Activated T-helper 1 cell treated with Interleukin-2 at 50 U/mL for 16 hours (primary cell): ENCODE results near the gene PTPN1.
"Not testable (repeated sequence)": the region's sequence is repeated elsewhere in the genome, so short reads cannot be mapped to it uniquely, and the experiment has no call there.

Source experiments
- DNase-seq: peaks from one replicate; pipeline ENCODE4 v3.0.0-alpha.2; 2020; ENCODE audit warnings: low read depth

PTPN1 gene

GRCh38 chr20:50532221-50532620 lies 22.0 kb downstream of the PTPN1 start:
- no peak for DNase-seq

GRCh38 chr20:50533061-50533460 lies 22.9 kb downstream of the PTPN1 start:
- DNase-seq, result no peak

- no peak for DNase-seq
Measured at GRCh38 chr20:50533464-50533863, 23.3 kb downstream of the PTPN1 start.

- no peak for DNase-seq
Measured at GRCh38 chr20:50534567-50534966, 24.4 kb downstream of the PTPN1 start.

- DNase-seq, result no peak
Measured at GRCh38 chr20:50535162-50535561, 25.0 kb downstream of the PTPN1 start.

- DNase-seq, result no peak
Measured at GRCh38 chr20:50536333-50536732, 26.1 kb downstream of the PTPN1 start.

DNA sequence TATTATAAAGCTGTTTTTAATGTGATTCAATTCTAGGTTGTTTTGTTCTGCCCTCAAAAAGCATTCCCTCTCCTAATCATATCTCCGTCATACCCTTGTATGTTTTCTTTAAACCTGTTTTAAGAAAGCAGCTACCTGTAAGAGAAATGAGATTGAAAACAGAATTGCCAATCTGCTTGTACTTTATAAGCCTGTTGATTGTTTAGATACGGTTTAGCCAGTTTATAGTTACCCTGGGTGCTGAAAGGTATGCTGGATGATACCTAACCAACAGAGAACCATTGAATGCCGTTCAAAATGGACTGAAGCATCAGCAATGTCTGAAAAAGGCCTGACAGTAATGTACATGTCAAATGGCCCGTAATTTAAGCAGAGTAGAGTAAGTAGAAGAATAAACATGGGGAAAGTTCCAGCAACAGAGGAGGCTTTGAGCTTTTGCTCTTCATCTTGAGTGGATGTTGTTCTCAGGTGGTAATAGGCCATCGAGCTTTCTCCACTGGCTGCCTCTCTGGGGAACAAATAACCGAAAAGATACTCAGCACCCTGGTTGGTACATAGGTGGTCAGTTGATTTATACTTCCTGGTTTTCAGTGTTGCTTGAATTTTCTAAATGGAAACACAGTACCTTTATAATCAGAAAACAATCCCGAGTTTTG lies 27.5 kb downstream of the PTPN1 start:
- no peak for DNase-seq

DNA sequence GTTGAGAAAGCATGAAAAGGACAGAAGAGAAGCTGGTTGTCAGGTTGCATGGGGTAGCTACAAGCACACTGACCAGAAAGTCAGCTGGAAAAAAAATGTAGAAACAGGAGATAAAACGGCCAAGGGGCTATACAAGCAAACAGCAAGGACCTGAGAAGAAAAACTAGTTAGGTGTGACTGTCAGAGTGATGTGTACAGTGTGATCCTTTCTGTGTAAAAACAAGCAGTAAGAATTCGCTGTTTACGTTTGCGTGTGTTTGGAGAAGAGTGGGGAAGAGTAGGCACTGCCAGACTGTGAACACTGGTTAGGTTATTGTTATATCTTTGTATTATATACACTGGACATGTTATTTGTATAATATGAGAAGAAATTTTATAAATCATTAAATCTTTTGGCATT lies 28.1 kb downstream of the PTPN1 start:
- DNase-seq, result no peak

DNA sequence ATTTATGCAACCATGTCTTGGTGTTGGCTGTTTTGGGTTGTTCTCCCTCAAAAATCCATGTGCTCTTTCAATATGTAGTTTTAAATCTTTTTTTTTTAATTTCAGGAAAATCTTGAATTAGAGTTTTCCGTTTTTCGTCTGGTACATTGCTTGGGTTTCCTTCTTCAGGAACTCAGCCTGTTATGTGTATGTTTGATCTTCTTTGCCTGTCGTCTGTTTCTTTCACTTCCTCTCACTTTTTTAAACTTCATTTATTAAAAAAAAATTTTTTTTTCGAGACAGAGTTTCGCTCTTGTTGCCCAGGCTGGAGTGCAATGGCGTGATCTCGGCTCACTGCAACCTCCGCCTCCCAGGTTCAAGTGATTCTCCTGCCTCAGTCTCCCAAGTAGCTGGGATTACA lies 29.6 kb downstream of the PTPN1 start:
- DNase-seq, result not testable (repeated sequence)

- DNase-seq, result no peak
Measured at GRCh38 chr20:50540620-50541605, 30.7 kb downstream of the PTPN1 start.

GRCh38 chr20:50541606-50542041 lies 31.4 kb downstream of the PTPN1 start:
- no peak for DNase-seq

DNA sequence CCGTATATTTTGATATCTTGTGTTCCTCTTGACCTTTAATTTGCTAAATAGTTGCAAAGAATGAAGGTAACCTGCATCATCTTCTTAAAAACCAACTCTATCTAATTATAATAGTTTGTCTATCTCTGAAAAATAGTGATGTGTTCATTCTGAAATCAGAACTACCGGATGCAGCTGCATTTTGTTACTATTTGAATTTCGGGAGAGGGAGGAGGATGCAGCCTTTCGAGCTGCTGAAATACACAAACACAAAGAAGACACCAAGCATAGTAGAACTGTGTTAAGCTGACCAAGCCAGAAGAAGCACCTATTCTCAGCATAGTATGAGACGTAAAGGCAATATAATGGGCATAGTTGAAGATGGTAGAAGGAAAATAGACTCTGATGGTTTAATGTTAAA lies 33.1 kb downstream of the PTPN1 start:
- no peak for DNase-seq

- DNase-seq, result no peak
Measured at GRCh38 chr20:50545126-50545525, 34.9 kb downstream of the PTPN1 start.

- DNase-seq, result no peak
Measured at GRCh38 chr20:50546729-50547314, 36.6 kb downstream of the PTPN1 start.

- no peak for DNase-seq
Measured at GRCh38 chr20:50547964-50548363, 37.8 kb downstream of the PTPN1 start.

DNA sequence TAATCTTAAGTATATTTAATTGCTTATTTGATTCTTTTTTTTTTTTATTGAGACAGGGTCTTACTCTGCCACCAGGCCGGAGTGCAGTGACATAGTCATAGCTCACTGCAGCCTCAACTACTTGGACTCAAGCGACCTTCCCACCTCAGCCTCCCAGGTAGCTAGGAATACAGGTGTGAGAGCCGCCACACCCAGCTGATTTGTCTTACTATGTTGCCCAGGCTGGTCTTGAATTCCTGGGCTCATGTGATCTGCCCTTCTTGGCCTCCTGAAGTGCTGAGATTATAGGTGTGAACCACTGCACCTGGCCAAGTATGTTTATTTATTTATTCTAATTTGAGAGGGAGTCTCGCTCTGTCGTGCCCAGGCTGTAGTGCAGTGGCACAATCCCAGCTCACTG lies 38.2 kb downstream of the PTPN1 start:
- DNase-seq, result no peak

DNA sequence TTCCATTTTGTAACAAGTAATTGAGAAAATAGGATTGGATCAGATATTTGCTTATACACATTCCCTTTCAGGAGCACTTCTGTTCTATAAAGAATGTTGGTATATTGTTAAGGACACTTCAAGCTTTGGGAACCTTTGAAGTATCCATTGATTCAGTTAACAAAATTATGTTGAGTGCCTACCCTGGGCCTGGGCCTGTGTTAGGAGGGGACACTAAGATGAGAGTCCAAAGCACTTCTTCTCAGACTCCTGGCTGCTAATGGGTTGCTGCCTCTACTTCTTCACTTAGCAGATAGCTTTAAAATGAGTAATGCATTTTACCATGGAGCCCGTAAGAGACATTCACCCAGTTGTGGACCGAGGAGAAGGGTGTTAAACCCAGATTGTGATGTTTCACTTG lies 40.3 kb downstream of the PTPN1 start:
- DNase-seq, result no peak

DNA sequence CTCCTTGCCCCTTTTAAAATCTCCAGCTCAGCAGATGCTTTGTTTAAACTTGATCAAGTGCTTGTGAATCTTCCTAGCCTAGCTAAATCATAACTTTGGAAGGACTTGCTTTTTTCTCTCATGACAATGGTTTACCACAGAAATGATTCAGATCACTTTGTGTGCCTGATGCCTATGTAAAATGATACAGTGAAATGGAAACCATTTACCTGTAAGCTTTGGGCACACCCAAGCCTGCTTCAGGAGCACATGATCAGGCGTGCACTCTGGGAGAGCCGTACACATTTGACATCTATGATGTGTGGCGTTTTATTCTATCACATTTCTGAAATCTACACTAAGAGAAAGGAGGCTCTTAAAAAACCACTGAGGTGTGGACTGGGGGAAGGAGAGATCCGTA lies 41.1 kb downstream of the PTPN1 start:
- DNase-seq, result no peak

GRCh38 chr20:50552979-50553378 lies 42.8 kb downstream of the PTPN1 start:
- DNase-seq, result no peak

GRCh38 chr20:50554694-50555579 lies 44.8 kb downstream of the PTPN1 start:
- DNase-seq, result no peak

DNA sequence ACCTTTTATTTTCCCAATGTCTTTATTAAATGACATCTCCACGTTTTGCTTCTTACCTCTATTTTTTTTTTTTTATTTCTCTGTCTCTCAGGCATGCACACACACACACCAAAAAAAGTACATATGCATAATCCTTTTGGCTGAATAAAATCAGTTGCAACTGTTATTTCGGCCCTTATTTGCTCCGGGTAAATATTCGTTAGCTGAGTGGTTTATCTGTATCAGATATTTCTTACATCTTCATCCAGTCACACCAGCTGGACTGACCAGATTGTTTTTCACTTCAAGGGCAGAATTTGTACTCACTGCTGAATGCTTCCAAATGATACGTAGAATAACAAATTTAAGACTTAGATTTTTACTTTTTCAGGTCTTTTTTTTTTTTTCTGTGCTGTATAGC lies 45.5 kb downstream of the PTPN1 start:
- no peak for DNase-seq

- DNase-seq, result no peak
Measured at GRCh38 chr20:50557549-50558134, 47.5 kb downstream of the PTPN1 start.
